AG10803 (cell line): ENCODE measurements around the gene VCAN.

Experiments used
- DNase-seq: peaks from one replicate; pipeline ENCODE4 v3.0.0; 2010; ENCODE audit warnings: low read depth
- H3K4me3 ChIP-seq: 2 replicates; pipeline ENCODE4 v1.5.1; 2011; ENCODE audit warnings: mild to moderate bottlenecking, low read length, control low read depth
- CTCF ChIP-seq: conservative IDR thresholded peaks from 2 replicates; pipeline ENCODE4 v1.5.1; 2011; ENCODE audit warnings: mild to moderate bottlenecking, low read length, control low read depth, inconsistent platforms

Gene VCAN

DNA sequence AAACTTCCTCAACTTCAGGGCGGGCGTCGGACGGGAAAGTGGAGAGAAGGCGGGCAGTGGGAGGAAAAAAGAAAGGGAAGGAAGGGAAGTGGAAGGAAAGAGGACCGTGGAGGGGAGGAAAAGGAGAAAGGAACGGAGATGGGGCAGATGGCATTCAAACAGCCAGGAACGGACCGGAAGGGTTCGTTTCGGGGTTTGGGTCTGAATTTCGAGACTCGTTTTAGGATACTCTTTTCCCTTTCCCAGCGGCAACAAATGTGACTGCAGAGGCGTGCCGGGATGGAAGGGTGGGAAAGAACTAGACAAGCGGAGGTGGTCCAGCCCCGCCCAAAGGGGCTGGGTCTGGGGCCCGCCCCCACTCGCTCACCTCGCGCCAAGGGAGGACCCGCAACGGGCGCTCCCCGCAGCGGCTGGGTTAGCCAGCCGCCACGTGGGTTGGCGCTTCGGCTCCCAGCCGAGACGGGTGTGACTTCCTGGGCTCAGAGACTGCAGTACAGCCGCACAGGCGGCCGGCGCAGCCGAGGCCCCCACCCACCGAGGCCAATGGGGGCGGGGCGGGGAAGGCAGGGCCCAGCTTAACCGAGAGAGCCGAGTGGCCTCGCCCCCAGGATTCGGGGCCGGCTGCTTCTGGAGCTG is 2.7 kb downstream of the VCAN start:
- peak; percentile 95 for DNase-seq
- peak overlapping the region; percentile 82 for H3K4me3 ChIP-seq
- TF ChIP-seq CTCF = no peak; the same call in 1 of the 2 replicates

- H3K4me3 ChIP-seq = peak overlapping the region; percentile 82
- no peak for TF ChIP-seq CTCF
- DNase-seq = no peak
Measured at GRCh38 chr5:83474991-83475390, 3.4 kb downstream of the VCAN start.

DNA sequence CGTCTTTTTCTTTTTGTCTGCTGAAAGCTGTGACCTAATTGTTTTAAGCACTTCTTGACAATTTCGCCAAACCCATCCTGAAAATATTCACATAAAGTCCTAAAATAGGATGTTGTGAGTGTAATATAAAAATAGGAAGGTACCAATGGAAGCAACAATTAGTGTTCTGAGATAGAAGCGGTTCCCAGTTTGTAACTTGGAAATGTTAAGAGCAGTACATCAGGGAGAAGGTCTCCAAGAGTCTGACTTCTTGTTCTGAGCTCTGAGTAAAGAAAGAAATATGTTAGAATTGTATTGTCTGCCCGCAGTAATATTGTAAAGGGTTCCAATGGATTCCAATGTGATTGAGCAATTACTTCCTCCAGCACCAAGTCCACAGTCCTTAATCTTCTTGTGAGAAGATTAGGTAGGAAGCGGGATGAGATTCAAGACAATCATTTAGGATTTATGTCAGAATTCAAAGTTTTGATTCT is 3.9 kb downstream of the VCAN start:
- peak; percentile 95 for DNase-seq
- peak overlapping the region; percentile 82 for H3K4me3 ChIP-seq
- no peak for TF ChIP-seq CTCF

- H3K4me3 ChIP-seq = no peak overlapping the region; the same call in 1 of the 2 replicates
Measured at GRCh38 chr5:83475935-83476814, 4.6 kb downstream of the VCAN start.

DNA sequence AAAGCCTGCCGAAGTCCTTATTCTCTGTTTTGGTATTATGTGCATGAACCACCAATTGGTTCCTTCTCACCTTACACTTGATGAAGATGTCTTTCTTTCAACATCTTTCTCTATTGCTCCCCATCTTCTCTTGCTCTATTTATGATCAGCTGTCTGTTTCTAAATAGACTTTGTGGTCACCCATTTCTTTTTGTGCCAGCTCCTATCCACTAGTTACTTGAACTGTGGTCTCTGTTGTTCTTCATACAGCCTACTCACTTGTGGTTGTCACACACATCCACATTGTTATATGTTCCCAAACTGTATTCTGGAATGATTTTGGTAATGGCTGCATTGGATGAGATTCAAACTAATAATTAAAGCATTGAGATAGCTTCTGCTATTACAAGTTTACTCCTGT is 11.4 kb downstream of the VCAN start:
- no peak overlapping the region for H3K4me3 ChIP-seq
- TF ChIP-seq CTCF = no peak
- DNase-seq = no peak

More at GRCh38 chr5:83475935-83476814, 4.6 kb downstream of the VCAN start:
- no peak for TF ChIP-seq CTCF
- DNase-seq = peak; percentile 60

GRCh38 chr5:83484294-83484693 is 12.8 kb downstream of the VCAN start:
- no peak for DNase-seq
- TF ChIP-seq CTCF = no peak
- no peak overlapping the region for H3K4me3 ChIP-seq
